ENCODE data around the gene HDAC4. TPM values are rescaled to one million over a fixed set of nuclear protein-coding genes. Genes with fewer than 3 reads are reported as not detected.

The HDAC4 gene
- total and polyA plus RNA-seq, 2 of the 8 experiments (the other 6 are each of a cell fraction or from before 2014, with no cell fraction given), result 15.4 to 31.5 TPM

- TF ChIP-seq PHF8 (conservative IDR thresholded peaks at IDR 0.05; ENCODE audit: low read depth, low read length) (no peak), TEAD4 (IDR thresholded peaks at IDR 0.05; ENCODE audit: low read depth, low read length) (no peak), CBX8 (IDR thresholded peaks at IDR 0.05; ENCODE audit: borderline replicate concordance, low read depth, low read length) (no peak), USF2 (IDR thresholded peaks at IDR 0.05; ENCODE audit: low read length) (no peak), KDM5A (IDR thresholded peaks at IDR 0.05; ENCODE audit: low read length) (no peak), KDM4A (IDR thresholded peaks at IDR 0.05; ENCODE audit: low read depth, low read length, severe bottlenecking) (no peak), GABPA (IDR thresholded peaks at IDR 0.05; ENCODE audit: borderline replicate concordance, insufficient read depth, low read length) (no peak), JUND (IDR thresholded peaks at IDR 0.05; ENCODE audit: low read length) (no peak)
Measured at GRCh38 chr2:239061824-239062570, 338.8 kb downstream of the HDAC4 start (continued).

All from H1 (cell line).